A549 (cell line): ENCODE results near the gene GATA5.

Source experiments
- HDAC2 ChIP-seq: fragments of 200-600 bp; sonication (generic); IDR thresholded peaks from 2 replicates; pipeline ENCODE4 v1.6.1; 2016
- JUN ChIP-seq, 2 experiments: fragments of >200 bp; sonication (Bioruptor Twin); formaldehyde crosslinking; IDR thresholded peaks; 2 replicates in 1 of 2; 3 replicates in 1 of 2; pipeline ENCODE4 v1.6.1; 2016 to 2017
- TF ChIP-seq, protein P1 (sequence below): fragments of 450-650 bp; IDR thresholded peaks from 2 replicates; pipeline ENCODE4 v1.6.1; 2014; ENCODE audit warnings: antibody characterized with exemption
- TF ChIP-seq, protein P2 (sequence below): fragments of >200 bp; sonication (Bioruptor Twin); formaldehyde crosslinking; IDR thresholded peaks from 3 replicates; pipeline ENCODE4 v1.5.1; 2016
- TF ChIP-seq, protein P3 (sequence below): IDR thresholded peaks from 2 replicates; pipeline ENCODE4 v1.6.1; 2012

DNA sequence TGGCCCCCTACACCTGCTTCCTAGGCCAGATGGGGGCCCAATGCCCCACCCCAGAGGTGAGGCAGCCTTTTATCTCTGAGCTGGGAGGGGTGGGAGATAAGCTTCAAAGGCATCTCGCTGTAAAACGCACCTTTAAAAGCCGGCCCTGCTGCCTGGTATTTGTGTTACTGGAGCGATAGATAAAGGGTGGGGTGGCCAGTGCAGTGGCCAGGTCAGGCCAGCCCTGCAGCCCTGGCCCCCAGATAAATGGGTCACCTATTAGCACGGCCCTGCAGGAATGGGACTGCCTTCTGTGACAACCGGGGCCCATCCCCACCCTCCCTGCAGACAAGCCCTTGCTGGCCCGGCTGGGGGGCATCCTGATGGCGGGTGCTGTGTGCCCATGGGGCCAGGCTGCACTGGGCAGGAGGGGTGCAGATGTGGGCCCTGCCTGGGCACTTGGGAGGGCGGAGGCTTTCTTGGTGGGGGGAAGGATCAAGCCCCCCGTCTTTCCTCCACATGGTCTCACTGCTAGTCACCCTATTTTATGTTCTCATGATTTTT is 45.4 kb downstream of the GATA5 start:
- TF ChIP-seq, protein P1, sequence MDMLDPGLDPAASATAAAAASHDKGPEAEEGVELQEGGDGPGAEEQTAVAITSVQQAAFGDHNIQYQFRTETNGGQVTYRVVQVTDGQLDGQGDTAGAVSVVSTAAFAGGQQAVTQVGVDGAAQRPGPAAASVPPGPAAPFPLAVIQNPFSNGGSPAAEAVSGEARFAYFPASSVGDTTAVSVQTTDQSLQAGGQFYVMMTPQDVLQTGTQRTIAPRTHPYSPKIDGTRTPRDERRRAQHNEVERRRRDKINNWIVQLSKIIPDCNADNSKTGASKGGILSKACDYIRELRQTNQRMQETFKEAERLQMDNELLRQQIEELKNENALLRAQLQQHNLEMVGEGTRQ: no peak
- TF ChIP-seq, protein P2, sequence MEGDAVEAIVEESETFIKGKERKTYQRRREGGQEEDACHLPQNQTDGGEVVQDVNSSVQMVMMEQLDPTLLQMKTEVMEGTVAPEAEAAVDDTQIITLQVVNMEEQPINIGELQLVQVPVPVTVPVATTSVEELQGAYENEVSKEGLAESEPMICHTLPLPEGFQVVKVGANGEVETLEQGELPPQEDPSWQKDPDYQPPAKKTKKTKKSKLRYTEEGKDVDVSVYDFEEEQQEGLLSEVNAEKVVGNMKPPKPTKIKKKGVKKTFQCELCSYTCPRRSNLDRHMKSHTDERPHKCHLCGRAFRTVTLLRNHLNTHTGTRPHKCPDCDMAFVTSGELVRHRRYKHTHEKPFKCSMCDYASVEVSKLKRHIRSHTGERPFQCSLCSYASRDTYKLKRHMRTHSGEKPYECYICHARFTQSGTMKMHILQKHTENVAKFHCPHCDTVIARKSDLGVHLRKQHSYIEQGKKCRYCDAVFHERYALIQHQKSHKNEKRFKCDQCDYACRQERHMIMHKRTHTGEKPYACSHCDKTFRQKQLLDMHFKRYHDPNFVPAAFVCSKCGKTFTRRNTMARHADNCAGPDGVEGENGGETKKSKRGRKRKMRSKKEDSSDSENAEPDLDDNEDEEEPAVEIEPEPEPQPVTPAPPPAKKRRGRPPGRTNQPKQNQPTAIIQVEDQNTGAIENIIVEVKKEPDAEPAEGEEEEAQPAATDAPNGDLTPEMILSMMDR: no peak
- TF ChIP-seq, protein P3, sequence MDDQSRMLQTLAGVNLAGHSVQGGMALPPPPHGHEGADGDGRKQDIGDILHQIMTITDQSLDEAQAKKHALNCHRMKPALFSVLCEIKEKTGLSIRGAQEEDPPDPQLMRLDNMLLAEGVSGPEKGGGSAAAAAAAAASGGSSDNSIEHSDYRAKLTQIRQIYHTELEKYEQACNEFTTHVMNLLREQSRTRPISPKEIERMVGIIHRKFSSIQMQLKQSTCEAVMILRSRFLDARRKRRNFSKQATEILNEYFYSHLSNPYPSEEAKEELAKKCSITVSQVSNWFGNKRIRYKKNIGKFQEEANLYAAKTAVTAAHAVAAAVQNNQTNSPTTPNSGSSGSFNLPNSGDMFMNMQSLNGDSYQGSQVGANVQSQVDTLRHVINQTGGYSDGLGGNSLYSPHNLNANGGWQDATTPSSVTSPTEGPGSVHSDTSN: no peak
- TF ChIP-seq HDAC2 (no peak), JUN (IDR thresholded peaks at IDR 0.05) (no peak)
